HG03108 (cell line): ENCODE data around the gene ZMIZ2.
"Not testable (repeated sequence)": the region's sequence is repeated elsewhere in the genome, so short reads cannot be mapped to it uniquely, and the experiment has no call there.

ENCODE experiments used
- ATAC-seq: cut with Tn5 transposase; IDR thresholded peaks from one replicate; pipeline ENCODE4 v1.9.1; 2021; ENCODE audit warnings: moderate library complexity; ENCODE audit not compliant: unreplicated experiment

ZMIZ2 gene

DNA sequence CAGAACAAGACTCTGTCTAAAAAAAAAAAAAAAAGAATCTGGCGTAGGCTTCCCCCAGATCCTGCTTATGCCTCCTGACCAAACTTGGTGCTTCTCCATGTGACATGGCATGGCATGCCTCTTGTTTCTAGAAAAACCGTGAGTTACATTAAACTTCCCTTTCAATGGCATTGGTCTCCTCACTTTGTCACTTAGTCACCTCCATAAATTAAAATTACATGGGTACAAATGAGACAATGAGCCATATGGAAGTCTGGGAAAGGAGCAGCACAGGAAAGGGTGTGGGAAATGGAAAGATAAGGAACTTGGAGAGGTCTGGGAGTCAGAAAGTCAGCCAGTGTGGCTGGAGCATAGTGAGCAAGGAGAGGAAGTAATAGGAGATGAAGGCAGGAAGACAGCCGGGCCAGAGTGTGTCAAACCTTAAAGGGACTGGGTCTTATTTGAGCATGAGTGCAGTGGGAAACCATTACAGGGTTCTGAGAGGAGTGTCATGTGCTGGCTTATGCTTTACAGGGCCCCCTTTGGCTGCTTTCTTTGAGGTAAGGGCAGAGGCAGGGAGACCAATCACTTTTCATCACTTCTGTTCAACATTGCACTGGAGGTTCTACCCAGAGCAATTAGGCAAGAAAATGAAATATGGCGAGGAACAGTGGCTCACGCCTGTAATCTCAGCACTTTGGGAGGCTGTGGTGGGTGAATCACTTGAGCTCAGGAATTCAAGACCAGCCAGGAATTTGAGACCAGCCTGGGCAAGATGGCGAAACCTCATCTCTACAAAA, 21.3 kb upstream of the ZMIZ2 start:
- no peak for ATAC-seq

DNA sequence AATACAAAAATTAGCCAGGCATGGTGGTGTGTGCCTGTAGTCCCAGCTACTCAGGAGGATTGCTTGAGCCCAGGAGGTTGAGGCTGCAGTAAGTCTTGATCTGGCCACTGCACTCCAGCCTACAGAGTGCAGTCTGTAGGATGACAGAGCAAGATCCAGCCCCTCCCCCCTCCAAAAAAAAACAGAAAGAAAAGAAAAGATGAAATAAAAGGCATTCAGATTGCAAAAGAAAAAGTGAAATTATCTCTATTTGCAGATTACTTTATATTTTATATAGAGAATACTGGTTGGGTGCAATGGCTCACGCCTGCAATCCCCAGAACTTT, 20.7 kb upstream of the ZMIZ2 start:
- ATAC-seq: no peak

DNA sequence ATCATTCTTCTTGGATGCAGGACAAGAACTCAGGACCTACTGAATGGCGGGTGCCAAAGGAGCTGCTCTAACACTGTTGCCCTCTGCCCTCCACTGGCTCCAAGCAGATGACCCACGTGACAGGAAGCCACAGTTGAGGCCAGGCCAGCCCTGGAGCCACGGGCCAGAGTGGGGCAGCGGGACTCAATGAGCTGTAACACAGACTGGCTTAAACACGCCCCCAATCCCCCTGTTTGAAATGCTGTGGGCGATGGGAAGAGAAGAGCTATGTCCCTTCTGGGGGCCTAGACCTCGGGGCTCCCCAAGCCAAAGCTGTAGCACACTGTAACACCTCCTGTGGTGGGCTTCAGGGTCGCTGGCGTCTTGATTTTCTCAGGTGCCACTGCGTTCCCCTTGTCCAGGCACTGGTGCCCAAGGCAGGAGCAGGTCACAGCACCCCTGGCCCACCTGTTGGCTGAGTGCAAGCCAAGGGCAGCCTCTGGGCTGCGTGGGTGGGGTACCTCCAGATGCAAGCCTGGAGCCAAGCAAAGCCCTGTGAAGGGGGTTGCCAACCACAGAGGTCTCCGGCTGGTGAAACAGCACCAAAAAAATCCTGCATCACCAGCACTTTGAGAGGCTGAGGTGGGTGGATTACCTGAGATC, 18.6 kb upstream of the ZMIZ2 start:
- ATAC-seq: no peak

DNA sequence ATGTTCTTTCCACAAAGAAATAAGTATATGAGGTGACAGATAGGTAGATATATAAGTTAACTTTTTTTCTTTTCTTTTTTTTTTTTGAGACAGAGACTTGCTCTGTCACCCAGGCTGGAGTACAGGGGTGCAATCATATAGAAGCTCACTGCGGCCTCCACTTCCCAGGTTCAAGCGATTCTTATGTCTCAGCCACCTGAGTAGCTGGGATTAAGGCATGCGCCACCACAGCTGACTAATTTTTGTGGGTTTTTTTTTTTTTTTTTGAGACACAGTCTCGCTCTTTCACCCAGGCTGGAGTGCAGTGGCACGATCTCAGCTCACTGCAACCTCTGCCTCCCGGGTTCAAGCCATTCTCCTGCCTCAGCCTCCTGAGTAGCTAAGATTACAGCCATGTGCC, 15.7 kb upstream of the ZMIZ2 start:
- ATAC-seq: not testable (repeated sequence)

DNA sequence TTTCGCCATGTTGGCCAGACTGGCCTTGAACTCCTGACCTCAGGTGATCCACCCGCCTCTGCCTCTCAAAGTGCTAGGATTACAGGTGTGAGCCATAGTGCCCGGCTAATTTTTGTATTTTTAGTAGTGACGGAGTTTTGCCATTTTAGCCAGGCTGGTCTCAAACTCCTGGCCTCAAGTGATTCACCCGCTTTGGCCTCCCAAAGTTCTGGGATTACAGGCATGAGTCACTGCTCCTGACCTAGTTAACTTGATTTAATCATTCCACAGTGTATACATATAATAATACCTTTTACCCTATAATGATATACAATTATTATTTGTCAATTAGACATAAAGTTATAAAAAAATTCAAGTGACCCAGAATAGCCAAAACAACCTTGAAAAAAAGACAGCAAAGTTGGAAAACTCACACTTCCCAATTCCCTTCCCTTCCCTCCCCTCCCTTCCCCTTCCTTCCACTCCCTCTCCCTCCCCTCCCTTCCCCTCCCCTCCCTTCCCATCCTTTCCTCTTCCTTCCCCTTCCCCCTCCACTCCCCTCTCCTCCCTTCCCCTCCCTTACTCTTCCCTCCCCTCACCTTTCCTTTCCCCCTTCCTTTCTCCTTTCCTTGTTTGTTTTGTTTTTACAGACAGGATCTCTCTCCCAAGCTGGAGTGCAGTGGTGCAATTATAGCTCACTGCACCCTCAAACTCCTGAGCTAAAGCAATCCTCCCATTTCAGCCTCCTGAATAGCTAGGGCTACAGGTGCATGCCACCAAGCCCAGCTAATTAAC, 14.8 kb upstream of the ZMIZ2 start:
- no peak for ATAC-seq

DNA sequence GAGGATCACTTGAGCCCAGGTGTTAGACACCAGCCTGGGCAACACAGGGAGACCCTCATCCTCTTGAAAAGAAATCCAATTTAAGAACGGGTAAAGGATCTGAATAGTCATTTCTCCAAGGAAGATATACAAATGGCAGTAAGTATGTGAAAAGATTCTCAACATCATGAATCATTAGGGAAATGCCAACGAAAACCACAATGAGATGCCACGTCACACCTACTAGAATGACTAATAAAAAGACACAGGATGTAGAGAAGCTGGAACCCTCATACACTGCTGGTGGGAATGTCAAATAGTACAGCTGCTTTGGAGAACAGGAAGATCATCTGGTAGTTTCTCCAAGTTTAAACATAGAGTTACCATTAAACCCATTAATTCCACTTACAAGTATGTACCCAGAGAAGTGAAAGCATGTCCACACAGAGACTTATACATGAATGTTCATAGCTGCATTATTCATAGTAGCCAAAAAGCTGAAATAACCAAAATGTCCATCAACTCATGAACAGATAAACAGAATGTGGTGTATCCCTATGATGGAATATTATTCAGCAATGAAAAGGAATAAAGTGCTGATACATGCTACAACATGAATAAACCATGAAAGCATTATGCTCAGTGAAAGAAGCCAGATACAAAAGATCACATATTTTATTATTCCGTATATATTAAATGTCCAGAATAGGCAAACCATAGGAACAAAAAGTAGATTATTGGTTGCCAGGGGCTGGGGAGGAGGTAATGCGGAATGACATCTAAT, 13.1 kb upstream of the ZMIZ2 start:
- no peak for ATAC-seq

DNA sequence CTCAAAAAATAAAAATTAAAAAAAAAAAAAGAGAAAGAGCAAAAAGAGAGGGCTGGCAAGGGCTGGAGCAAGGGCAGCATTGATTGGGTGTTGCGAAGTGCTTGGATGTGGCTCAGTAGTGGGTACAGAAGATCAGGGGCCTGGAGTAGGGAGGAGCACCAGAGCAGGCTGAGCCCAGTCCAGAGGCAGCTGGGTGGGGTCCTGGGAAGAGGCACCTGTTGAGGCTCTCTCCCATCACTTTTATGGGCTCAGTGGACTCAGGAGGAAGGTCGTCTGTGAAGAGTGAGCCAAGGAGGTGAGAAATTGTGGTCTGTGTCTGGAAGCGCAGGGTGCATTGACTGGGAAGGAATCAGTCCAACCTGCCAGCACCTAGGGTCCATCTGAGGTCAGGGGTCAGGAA, 11.8 kb upstream of the ZMIZ2 start:
- ATAC-seq: no peak

DNA sequence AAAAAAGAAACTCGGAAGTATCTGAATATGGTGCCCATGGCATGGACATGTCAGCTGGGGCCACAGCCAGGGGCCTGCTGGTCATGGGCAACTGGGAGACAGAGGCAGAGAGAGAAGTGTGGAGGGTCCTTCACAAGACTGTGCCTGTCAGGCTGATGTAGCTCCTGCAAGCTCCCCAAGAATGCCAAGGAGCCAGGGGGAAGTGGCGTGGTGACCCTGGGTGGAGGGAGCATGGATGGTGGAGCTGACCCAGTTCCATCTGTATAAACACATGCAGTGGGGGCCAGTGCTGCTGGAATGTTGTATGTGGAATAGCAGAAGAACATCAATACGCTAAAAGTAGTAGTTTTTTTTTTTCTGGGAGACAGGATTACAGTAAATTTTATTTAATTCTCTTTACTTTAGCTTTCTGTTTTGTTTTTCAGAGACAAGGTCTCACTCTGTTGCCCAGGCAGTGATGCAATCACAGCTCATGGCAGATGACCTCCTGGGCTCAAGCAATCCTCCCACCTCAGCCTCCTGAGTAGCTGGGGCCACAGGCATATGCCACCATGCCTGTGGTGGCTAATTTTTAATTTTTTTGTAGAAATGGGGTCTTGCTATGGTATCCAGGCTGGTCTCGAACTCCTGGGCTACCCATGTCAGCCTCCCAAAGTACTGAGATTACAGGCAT, 10.5 kb upstream of the ZMIZ2 start:
- no peak for ATAC-seq

DNA sequence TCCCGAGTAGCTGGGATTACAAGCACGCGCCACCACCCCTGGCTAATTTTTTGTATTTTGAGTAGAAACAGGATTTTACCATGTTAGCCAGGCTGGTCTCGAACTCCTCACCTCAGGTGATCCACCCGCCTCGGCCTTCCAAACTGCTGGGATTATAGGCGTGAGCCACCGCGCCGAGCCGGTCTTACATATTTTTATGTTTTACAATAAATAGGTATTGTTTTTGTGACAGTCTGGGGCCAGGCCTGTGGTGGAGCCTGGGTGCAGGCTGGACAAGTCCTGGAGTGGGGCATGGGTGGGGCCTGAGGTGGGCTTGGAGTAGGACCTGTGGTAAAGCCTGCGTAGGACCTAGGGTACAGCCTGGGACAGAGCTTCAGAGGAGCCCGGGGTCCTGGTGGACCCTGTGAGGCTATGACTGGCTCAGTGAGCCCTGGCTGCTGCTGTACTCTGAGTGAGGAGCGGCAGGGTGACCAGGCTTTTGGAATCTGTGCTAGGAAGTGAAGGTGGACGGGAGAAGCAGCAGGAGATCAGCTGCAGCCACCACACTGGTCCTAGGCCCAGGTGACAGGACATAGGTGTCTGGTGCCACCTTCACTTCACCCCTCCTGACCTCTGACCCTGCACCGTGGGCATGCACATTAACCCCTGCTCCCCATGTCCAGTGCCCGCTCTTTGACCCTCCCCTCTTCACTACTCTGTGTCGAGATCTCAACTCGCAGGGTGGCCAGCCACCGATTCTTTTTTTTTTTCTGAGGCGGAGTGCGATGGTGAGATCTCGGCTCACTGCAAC, 9.6 kb upstream of the ZMIZ2 start:
- no peak for ATAC-seq

DNA sequence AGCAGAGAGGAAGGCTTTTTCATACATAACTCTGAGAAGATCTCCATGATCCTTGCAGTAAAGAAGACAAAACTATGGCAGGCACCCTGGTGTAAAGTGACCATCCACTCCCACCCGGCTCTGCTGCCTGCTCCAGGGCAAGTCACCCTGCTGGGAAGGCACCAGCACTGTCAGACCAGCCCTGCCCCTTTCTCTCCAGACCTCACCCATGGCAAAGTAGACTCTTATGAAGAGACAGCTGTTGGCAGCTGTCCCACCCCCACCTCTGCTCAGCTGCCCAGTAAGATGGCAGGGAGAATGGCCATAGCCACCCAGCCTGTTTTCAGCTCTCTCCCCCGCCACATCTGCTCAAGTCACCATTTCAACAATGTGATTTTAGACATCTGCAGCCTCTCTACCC, 8.6 kb upstream of the ZMIZ2 start:
- no peak for ATAC-seq

DNA sequence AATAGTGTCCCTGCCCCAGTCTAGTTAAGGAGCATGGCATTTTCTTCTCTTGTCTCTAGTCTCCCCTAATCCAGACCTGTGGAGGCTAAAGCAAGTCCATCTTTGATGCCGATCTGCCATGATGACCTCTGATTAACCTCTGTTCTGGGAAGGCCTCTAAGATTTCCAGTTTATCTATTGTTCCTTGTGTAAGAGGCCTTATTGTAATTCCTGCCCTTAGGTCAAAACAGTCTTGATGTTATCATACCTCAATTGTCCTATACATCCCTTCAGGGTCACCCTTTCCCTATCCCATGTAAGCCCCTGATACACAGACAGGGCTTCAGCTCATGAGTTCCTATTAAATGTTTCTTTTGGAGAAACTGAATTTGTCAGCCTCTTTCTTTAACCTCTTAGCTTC, 4.9 kb upstream of the ZMIZ2 start:
- ATAC-seq: no peak

DNA sequence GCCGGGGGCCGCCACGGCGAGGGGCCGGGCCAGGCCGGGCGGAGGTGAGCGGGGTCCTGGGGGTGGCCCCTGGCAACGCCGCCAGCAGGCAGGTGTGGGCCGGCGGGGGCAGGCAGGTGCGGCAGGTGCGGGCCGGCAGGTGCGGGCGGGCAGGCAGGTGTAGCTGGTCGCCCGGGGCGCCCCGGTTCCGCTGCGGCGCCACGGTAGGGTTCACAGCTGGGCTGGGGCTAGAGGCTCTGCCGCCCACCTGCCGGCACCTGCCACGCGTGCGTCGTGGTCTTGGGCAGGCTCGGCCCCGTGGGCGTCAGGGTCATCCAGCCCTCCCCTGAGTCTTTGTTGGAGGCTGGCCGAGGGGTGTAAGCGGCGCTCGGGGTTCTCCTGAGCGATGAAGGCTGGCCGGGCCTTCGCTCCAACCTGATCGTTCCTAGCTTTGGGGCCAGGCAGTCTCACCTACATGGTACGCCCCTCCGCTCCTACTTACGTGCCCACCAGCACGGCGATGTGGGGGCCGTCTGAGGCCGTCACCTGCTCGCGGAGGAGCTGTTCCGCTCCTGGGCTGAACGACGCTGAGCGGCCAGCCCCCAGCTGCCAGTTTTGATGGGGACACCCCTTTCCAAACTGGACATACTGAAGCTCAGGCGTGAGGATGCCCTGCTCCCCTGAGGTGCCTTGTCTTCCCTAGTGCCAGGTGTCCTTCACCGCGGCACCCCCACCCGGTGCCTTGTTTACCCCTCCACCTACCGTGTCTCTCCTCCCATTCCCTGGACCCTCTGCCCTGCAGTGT, 493 bp downstream of the ZMIZ2 start:
- peak; percentile 4 for ATAC-seq

DNA sequence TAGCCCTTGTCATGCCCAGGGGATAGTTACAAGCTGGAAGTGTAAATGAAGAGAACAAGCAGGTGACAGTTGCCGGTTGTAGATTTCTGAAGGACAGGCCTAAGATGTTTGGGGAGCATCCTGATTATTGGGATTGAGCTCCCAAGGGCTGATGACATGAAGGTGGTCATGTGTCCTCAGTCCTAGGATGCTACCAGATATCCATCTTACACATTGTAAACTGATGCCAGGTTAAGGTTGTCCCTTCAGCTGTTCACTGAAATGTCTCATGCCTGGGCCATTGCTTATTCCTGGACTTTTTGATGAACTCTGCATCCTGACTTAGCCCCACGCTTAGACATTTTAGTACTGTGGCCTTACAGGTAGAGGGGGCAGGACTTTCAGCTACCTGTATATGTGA, 1.3 kb downstream of the ZMIZ2 start:
- no peak for ATAC-seq

DNA sequence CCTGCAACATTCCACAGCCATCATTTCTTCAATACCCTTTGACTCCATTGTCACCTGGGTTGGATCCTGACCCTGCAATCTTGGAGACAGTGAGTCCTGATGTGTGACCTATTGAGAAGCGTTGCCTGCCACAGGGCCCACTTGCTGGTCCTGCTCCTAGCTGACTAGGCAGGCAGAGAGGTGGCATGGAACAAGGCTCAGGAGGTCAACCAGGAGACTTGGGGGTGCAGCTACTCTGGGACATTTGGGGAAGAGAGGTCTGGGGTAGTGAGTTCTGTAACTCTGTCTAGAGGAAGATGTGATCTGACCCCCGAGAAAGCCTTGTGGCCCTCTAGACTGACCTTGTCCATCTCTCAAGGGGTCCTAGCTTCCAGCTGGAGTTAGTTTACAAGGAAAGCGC, 1.8 kb downstream of the ZMIZ2 start:
- ATAC-seq: no peak

DNA sequence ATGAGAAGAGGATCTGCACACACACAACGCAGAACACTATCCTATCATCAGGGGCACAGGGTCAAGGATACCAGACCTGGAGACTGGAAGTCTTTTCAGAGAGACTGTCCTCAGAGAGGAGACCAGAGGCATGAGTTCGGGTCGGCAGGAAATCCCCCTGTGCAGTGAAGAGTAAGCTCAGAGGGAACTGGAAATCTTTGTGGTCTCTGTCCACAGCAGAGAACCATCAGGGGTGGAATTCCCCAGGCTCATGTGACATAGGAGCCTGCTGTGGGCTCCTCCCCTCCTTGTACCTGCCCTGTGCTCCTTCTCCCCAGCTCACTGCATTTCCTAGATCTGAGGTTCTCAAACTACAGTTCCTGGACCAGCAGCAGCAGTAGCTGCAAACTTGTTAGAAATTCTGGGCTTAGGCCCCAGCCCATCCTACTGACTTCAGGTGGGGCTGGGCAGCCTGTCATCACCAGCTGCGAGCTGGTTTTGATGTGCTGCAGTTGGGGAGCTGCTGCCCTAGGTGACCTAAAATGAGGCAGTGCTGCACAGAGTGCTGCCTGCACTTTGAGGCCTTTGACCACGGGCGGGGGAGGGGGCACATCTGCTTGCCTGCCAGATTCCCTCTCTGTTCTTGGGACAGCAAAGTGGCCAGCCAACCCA, 2.4 kb downstream of the ZMIZ2 start:
- ATAC-seq: peak; percentile 63

DNA sequence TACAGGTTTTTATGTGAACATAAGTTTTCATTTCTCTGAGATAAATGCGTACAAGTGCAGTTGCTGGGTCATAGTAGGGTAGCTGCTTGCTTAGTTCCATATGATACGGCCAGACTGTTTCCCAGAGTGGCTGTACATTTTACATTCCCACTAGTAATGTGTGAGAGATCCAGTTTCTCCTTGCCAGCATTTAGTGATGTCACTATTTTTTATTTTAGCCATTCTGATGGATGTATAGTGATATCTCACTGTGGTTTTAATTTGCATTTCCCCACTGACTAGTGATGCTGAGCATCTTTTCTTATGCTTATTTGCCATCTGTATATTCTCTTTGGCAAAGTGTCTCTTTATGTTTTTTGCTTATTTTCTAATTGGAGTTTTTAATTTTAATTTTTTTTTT, 4.2 kb downstream of the ZMIZ2 start:
- ATAC-seq: no peak

DNA sequence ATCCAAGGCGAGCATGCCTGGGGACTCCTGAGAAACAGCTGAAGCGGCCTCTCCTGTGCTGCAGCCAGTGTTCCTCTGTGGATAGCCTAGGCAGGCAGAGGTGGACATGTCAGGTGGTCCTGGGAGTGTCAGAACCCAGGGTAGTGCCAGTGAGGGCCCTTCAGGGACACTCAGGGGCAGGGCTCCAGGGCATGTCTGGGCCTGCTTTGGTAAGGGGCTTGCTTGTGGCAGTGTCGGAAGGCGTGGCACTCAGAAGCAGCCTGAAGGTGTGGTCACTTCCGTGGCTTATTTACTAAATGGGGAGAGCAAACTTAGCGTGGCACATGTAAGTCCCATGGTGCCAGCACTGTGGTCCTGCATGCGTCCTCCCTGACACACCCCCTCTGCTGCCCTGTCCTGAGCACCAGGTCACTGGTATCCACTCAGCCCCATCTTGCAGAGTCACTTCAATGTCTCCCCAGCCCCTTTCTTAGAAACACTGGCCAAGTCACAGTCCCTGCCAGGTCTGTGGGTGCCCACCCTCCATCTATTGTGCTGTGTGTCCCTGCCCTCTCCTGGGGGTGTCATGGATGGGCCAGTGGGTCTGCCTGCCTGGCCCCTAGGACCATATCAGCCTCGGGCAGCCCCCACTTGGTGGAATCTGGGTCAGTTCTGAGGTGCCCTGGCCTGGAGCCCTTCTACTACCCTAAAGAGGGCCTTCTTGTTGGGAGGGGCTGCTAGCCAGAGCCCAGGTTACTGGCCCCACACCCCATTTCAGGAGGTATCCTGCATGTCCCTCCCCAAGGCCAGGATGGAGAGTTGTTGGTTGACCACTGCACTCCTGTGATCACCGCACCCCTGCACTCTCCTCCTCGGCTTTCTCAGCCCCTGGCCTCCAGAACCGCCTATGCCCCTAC, 6.4 kb downstream of the ZMIZ2 start:
- ATAC-seq: no peak
